ENCODE measurements around the gene SFMBT1.

DNA sequence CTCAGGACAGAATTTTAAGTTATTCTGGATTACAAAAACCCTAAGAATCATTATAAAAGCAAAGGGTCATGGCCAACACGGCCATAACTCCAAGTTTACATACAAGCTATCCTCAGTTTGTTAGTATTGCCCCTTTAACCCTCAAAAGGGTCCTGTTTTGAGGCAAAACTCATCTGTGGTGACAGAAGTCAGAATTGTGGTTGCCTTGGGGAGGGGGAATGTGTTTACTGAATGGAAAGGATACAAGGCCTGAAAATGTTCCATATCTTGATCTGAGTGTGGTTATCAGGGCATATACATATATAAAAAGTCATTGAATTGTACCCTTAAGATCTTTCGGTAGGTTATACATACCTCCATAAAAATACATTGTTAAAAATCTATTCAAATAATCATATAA, 2.1 kb downstream of the SFMBT1 start:
- TF ChIP-seq, protein P1, sequence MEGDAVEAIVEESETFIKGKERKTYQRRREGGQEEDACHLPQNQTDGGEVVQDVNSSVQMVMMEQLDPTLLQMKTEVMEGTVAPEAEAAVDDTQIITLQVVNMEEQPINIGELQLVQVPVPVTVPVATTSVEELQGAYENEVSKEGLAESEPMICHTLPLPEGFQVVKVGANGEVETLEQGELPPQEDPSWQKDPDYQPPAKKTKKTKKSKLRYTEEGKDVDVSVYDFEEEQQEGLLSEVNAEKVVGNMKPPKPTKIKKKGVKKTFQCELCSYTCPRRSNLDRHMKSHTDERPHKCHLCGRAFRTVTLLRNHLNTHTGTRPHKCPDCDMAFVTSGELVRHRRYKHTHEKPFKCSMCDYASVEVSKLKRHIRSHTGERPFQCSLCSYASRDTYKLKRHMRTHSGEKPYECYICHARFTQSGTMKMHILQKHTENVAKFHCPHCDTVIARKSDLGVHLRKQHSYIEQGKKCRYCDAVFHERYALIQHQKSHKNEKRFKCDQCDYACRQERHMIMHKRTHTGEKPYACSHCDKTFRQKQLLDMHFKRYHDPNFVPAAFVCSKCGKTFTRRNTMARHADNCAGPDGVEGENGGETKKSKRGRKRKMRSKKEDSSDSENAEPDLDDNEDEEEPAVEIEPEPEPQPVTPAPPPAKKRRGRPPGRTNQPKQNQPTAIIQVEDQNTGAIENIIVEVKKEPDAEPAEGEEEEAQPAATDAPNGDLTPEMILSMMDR (conservative IDR thresholded peaks at IDR 0.05; ENCODE audit: low read length), result no peak
- TF ChIP-seq EZH2phosphoT487 (IDR thresholded peaks at IDR 0.05; ENCODE audit: borderline replicate concordance, low read depth, low read length), result no peak

All from OCI-LY7 (cell line).